Upper lobe of left lung (tissue), 4 donors: ENCODE data around the gene SKA3.

ENCODE experiments used
- EP300 ChIP-seq, 4 donors: sonication (generic); formaldehyde crosslinking; IDR thresholded peaks; one replicate each; pipeline ENCODE4 v1.5.1; 2017; ENCODE audit warnings: antibody characterized with exemption in 4 of 4, control low read depth in 2 of 4
- POLR2A ChIP-seq, 4 donors: fragments of 450-650 bp; IDR thresholded peaks; one replicate each; pipeline ENCODE4 v1.5.1; 2016 to 2017; ENCODE audit warnings: antibody characterized with exemption in 4 of 4, mild to moderate bottlenecking in 2 of 4
- POLR2AphosphoS5 ChIP-seq, 2 donors: sonication (generic); formaldehyde crosslinking; IDR thresholded peaks; one replicate each; pipeline ENCODE4 v1.5.1; 2017; ENCODE audit warnings: antibody characterized with exemption in 2 of 2
- TF ChIP-seq, protein P1 (sequence below), 6 experiments: fragments of 450-650 bp in 4 of 6; fragments of 200-600 bp in 2 of 6; sonication (generic) in 2 of 6; IDR thresholded peaks; one replicate each; pipeline ENCODE4 v1.5.1; 2016 to 2019; ENCODE audit warnings: antibody characterized with exemption in 6 of 6

- TF ChIP-seq POLR2A (IDR thresholded peaks at IDR 0.05) (no peak), POLR2AphosphoS5 (IDR thresholded peaks at IDR 0.05) (no peak), EP300 (IDR thresholded peaks at IDR 0.05) (no peak)
- TF ChIP-seq, protein P1, sequence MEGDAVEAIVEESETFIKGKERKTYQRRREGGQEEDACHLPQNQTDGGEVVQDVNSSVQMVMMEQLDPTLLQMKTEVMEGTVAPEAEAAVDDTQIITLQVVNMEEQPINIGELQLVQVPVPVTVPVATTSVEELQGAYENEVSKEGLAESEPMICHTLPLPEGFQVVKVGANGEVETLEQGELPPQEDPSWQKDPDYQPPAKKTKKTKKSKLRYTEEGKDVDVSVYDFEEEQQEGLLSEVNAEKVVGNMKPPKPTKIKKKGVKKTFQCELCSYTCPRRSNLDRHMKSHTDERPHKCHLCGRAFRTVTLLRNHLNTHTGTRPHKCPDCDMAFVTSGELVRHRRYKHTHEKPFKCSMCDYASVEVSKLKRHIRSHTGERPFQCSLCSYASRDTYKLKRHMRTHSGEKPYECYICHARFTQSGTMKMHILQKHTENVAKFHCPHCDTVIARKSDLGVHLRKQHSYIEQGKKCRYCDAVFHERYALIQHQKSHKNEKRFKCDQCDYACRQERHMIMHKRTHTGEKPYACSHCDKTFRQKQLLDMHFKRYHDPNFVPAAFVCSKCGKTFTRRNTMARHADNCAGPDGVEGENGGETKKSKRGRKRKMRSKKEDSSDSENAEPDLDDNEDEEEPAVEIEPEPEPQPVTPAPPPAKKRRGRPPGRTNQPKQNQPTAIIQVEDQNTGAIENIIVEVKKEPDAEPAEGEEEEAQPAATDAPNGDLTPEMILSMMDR (IDR thresholded peaks at IDR 0.05), result no peak
Measured at GRCh38 chr13:21118180-21118579, 58.2 kb downstream of the SKA3 start.
